Hepatocyte (in vitro differentiated cells): Measurements from ENCODE around the gene CCBE1. TPM values are rescaled to one million over a fixed set of nuclear protein-coding genes. Genes with fewer than 3 reads are reported as not detected.

Source experiments
- DNase-seq: peaks from one replicate; pipeline ENCODE4 v3.0.0-alpha.2; 2016; ENCODE audit warnings: low spot score
- H2AFZ ChIP-seq: fragments of 200-600 bp; sonication (generic); 2 replicates; pipeline ENCODE4 v1.6.0; 2016; ENCODE audit warnings: antibody characterized with exemption, mild to moderate bottlenecking
- H3K27ac ChIP-seq: fragments of 200-600 bp; sonication (generic); 2 replicates; pipeline ENCODE4 v1.5.1; 2016; ENCODE audit warnings: mild to moderate bottlenecking
- H3K27me3 ChIP-seq: fragments of 200-600 bp; sonication (generic); 2 replicates; pipeline ENCODE4 v1.6.1; 2016
- H3K36me3 ChIP-seq: fragments of 200-600 bp; sonication (generic); replicated peaks from 2 replicates; pipeline ENCODE4 v1.5.1; 2016; ENCODE audit warnings: low read depth; ENCODE audit not compliant: insufficient read depth
- H3K4me1 ChIP-seq: fragments of 200-600 bp; sonication (generic); 2 replicates; pipeline ENCODE4 v1.5.1; 2016; ENCODE audit warnings: mild to moderate bottlenecking, moderate library complexity; ENCODE audit not compliant: insufficient read depth
- H3K4me2 ChIP-seq: fragments of 200-600 bp; sonication (generic); 2 replicates; pipeline ENCODE4 v1.6.0; 2016
- H3K4me3 ChIP-seq: fragments of 200-600 bp; sonication (generic); 2 replicates; pipeline ENCODE4 v1.5.1; 2016; ENCODE audit warnings: mild to moderate bottlenecking
- H3K79me2 ChIP-seq: fragments of 200-600 bp; sonication (generic); 2 replicates; pipeline ENCODE4 v1.6.0; 2017; ENCODE audit warnings: mild to moderate bottlenecking
- H3K9me2 ChIP-seq: fragments of 200-600 bp; sonication (generic); replicated peaks from 2 replicates; pipeline ENCODE4 v1.6.0; 2017; ENCODE audit warnings: mild to moderate bottlenecking; ENCODE audit not compliant: insufficient read depth
- H3K9me3 ChIP-seq: fragments of 200-600 bp; sonication (generic); 2 replicates; pipeline ENCODE4 v1.5.1; 2016; ENCODE audit warnings: low read depth, mild to moderate bottlenecking
- H4K20me1 ChIP-seq: fragments of 200-600 bp; sonication (generic); 2 replicates; pipeline ENCODE4 v1.6.0; 2016; ENCODE audit warnings: mild to moderate bottlenecking; ENCODE audit not compliant: insufficient read depth, poor library complexity, severe bottlenecking
- EZH2 ChIP-seq: fragments of 200-600 bp; sonication (generic); IDR thresholded peaks from 2 replicates; pipeline ENCODE4 v1.6.1; 2016; ENCODE audit warnings: antibody characterized with exemption, mild to moderate bottlenecking, borderline replicate concordance
- EZH2phosphoT487 ChIP-seq: fragments of 200-600 bp; sonication (generic); IDR thresholded peaks from one replicate; pipeline ENCODE4 v1.6.1; 2018; ENCODE audit warnings: antibody characterized with exemption, mild to moderate bottlenecking, low read depth, moderate library complexity; ENCODE audit not compliant: unreplicated experiment, severe bottlenecking
- WGBS: methylation state at CpG from one replicate; pipeline ENCODE4 v1.1.6; 2016; ENCODE audit warnings: low lambda C conversion rate; ENCODE audit errors: missing lambda C conversion rate; 5-methylcytosine and 5-hydroxymethylcytosine counted together
- polyA plus RNA-seq: library from polyadenylated mRNA; unstranded; fragments of >200 nt; fragmentation: Nextera tagmentation; extraction: Ambion mirVana; gene quantifications from 2 replicates; pipeline ENCODE4 v1.2.1, GENCODE V29; 2016
- total RNA-seq: library from RNA; depleted of rRNA; stranded (reverse); fragments of >200 nt; gene quantifications from 2 replicates; pipeline ENCODE4 v1.2.3, GENCODE V29; 2014
- TF ChIP-seq, protein P1 (sequence below): fragments of 200-600 bp; sonication (generic); IDR thresholded peaks from 2 replicates; pipeline ENCODE4 v1.5.1; 2016; ENCODE audit warnings: antibody characterized with exemption, mild to moderate bottlenecking; ENCODE audit not compliant: poor library complexity

Gene CCBE1
- total and polyA plus RNA-seq, 2 experiments from 2014 or later: 3.1 to 9.2 TPM

GRCh38 chr18:59386909-59387686 is 310.1 kb downstream of the CCBE1 start:
- H3K4me1 ChIP-seq: no peaks in the 10 kb centered on the region
- no peak for DNase-seq
- no peaks in the 10 kb centered on the region for H3K27me3 ChIP-seq

DNA sequence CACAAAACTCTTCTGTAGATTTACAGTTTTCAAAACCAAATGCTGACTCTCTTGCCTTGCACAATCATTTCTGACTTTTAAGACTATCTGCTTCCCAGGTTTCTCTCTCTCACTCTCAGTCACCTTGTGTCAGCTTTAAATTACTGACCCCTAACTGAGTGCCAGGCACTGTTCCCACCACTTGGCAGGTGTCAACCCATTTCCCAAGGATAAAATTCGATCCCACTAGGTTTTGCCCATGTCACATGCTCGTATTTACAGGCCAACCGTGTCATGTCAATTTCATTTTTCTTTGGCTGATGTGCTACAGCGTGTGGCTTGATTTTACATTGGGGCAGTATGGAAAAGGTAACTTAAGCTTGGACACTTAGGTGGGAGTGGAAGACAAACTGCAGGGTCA is 312.0 kb downstream of the CCBE1 start:
- Histone ChIP-seq H3K4me3 (no peak overlapping the region), H3K4me1 (no peaks in the 10 kb centered on the region), H3K79me2 (no peaks in the 10 kb centered on the region), H3K9me2 (no peaks in the 10 kb centered on the region), H3K9me3 (no peaks in the 10 kb centered on the region), H3K4me2 (no peak overlapping the region), H3K36me3 (no peaks in the 10 kb centered on the region), H3K27ac (no peak overlapping the region), H4K20me1 (no peaks in the 10 kb centered on the region), H3K27me3 (no peaks in the 10 kb centered on the region), H2AFZ (no peak overlapping the region)
- 83% methylated on average over 4 of the region's 4 CpGs for WGBS
- DNase-seq: no peak
- TF ChIP-seq, protein P1, sequence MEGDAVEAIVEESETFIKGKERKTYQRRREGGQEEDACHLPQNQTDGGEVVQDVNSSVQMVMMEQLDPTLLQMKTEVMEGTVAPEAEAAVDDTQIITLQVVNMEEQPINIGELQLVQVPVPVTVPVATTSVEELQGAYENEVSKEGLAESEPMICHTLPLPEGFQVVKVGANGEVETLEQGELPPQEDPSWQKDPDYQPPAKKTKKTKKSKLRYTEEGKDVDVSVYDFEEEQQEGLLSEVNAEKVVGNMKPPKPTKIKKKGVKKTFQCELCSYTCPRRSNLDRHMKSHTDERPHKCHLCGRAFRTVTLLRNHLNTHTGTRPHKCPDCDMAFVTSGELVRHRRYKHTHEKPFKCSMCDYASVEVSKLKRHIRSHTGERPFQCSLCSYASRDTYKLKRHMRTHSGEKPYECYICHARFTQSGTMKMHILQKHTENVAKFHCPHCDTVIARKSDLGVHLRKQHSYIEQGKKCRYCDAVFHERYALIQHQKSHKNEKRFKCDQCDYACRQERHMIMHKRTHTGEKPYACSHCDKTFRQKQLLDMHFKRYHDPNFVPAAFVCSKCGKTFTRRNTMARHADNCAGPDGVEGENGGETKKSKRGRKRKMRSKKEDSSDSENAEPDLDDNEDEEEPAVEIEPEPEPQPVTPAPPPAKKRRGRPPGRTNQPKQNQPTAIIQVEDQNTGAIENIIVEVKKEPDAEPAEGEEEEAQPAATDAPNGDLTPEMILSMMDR: no peak
- TF ChIP-seq EZH2 (no peak), EZH2phosphoT487 (no peak)

More at GRCh38 chr18:59386909-59387686, 310.1 kb downstream of the CCBE1 start:
- 50% methylated on average over 8 of the region's 8 CpGs for WGBS
- Histone ChIP-seq H3K9me2 (no peaks in the 10 kb centered on the region), H3K27ac (no peak overlapping the region), H3K9me3 (no peaks in the 10 kb centered on the region), H3K4me2 (no peak overlapping the region), H2AFZ (no peak overlapping the region), H3K4me3 (no peak overlapping the region), H3K79me2 (no peaks in the 10 kb centered on the region), H3K36me3 (no peaks in the 10 kb centered on the region), H4K20me1 (no peaks in the 10 kb centered on the region)
- TF ChIP-seq, protein P1: no peak
- TF ChIP-seq EZH2phosphoT487 (no peak), EZH2 (no peak)

GRCh38 chr18:59383851-59384250 is 313.4 kb downstream of the CCBE1 start:
- H3K27me3 ChIP-seq: peaks cover 2% of the 10 kb centered on the region

GRCh38 chr18:59382383-59382782 is 314.8 kb downstream of the CCBE1 start:
- H3K79me2 ChIP-seq: no peaks in the 10 kb centered on the region
- no peaks in the 10 kb centered on the region for H3K36me3 ChIP-seq
- TF ChIP-seq, protein P1: no peak
- TF ChIP-seq EZH2phosphoT487: no peak
- whole genome bisulfite sequencing: 88% methylated on average over 7 of the region's 7 CpGs
- no peak for DNase-seq
- no peak overlapping the region for H2AFZ ChIP-seq
- no peaks in the 10 kb centered on the region for H3K9me2 ChIP-seq
- H3K4me2 ChIP-seq: no peak overlapping the region
- H4K20me1 ChIP-seq: no peaks in the 10 kb centered on the region
- no peak overlapping the region for H3K4me3 ChIP-seq
- H3K27ac ChIP-seq: no peak overlapping the region
- no peaks in the 10 kb centered on the region for H3K4me1 ChIP-seq
- no peaks in the 10 kb centered on the region for H3K9me3 ChIP-seq
- peaks cover 8% of the 10 kb centered on the region for H3K27me3 ChIP-seq

More at GRCh38 chr18:59383851-59384250, 313.4 kb downstream of the CCBE1 start:
- 52% methylated on average over 6 of the region's 6 CpGs for whole genome bisulfite sequencing
- no peak overlapping the region for H3K27ac ChIP-seq
- no peaks in the 10 kb centered on the region for H3K9me3 ChIP-seq
- DNase-seq: no peak
- H3K9me2 ChIP-seq: no peaks in the 10 kb centered on the region
- H3K4me2 ChIP-seq: no peak overlapping the region
- no peak overlapping the region for H2AFZ ChIP-seq
- no peak for TF ChIP-seq EZH2phosphoT487
- no peaks in the 10 kb centered on the region for H3K36me3 ChIP-seq
- no peak overlapping the region for H3K4me3 ChIP-seq
- no peaks in the 10 kb centered on the region for H3K4me1 ChIP-seq
- no peaks in the 10 kb centered on the region for H4K20me1 ChIP-seq
- H3K79me2 ChIP-seq: no peaks in the 10 kb centered on the region
